ENCODE measurements around the gene UNC13D.
"Not testable (repeated sequence)": the region's sequence is repeated elsewhere in the genome, so short reads cannot be mapped to it uniquely, and the experiment has no call there.

Gene UNC13D

GRCh38 chr17:75799402-75799801 lies 44.8 kb downstream of the UNC13D start:
- no peak for DNase-seq (ENCODE audit: low spot score)

- no peak for DNase-seq (ENCODE audit: low spot score)
Observed at GRCh38 chr17:75795820-75796607, 48.2 kb downstream of the UNC13D start.

- no peak for DNase-seq (ENCODE audit: low spot score)
Observed at GRCh38 chr17:75793460-75793859, 50.7 kb downstream of the UNC13D start.

GRCh38 chr17:75791254-75791653 lies 53.0 kb downstream of the UNC13D start:
- no peak for DNase-seq (ENCODE audit: low spot score)

- DNase-seq (ENCODE audit: low spot score) = peak; percentile 83
Observed at GRCh38 chr17:75785016-75785890, 59.0 kb downstream of the UNC13D start.

GRCh38 chr17:75784473-75785015 lies 59.7 kb downstream of the UNC13D start, which contains the start of gene UNK:
TSS of gene UNK (plus strand) at chr17:75784806. CDS start at chr17:75784881, 75 bp downstream.
- peak; percentile 99 for DNase-seq (ENCODE audit: low spot score)

- no peak for DNase-seq (ENCODE audit: low spot score)
Observed at GRCh38 chr17:75783803-75784472, 60.3 kb downstream of the UNC13D start.

- DNase-seq (ENCODE audit: low spot score) = peak; percentile 42
Observed at GRCh38 chr17:75783069-75783783, 61.0 kb downstream of the UNC13D start.

GRCh38 chr17:75779987-75780889 lies 64.0 kb downstream of the UNC13D start:
- no peak for DNase-seq (ENCODE audit: low spot score)

GRCh38 chr17:75779250-75779986 lies 64.8 kb downstream of the UNC13D start:
- peak; percentile 100 for DNase-seq (ENCODE audit: low spot score)

- no peak for DNase-seq (ENCODE audit: low spot score)
Observed at GRCh38 chr17:75778861-75779249, 65.3 kb downstream of the UNC13D start.

GRCh38 chr17:75778066-75778860 lies 65.9 kb downstream of the UNC13D start:
- DNase-seq (ENCODE audit: low spot score) = not testable (repeated sequence)

- DNase-seq (ENCODE audit: low spot score) = no peak
Observed at GRCh38 chr17:75777296-75777922, 66.8 kb downstream of the UNC13D start.

All from cerebellar cortex (tissue), 1 donor.